Fibroblast of lung (primary cell): ENCODE data around the gene PDE4D.

Experiments
- CTCF ChIP-seq, 2 donors: IDR thresholded peaks in 1 of 2; conservative IDR thresholded peaks in 1 of 2; 1 replicate in 1 of 2; 2 replicates in 1 of 2; pipeline ENCODE4 v1.5.1; 2011 to 2012; ENCODE audit warnings: low read length in 2 of 2, control low read depth in 1 of 2, inconsistent platforms in 1 of 2, low read depth in 1 of 2, mild to moderate bottlenecking in 1 of 2
- EZH2 ChIP-seq: IDR thresholded peaks from 2 replicates; pipeline ENCODE4 v1.5.1; 2012; ENCODE audit warnings: low read length, control low read depth, mild to moderate bottlenecking; ENCODE audit errors: missing control alignments

GRCh38 chr5:59753599-59753998, 139.9 kb downstream of the PDE4D start:
- TF ChIP-seq CTCF (conservative IDR thresholded peaks at IDR 0.05 in 1 of 2, IDR thresholded peaks at IDR 0.05 in 1 of 2; ENCODE audit: low read depth in 1 of 2, low read length in 2 of 2) (no peak), EZH2 (no peak)
